GM23338 (cell line): ENCODE measurements around the gene OGT. TPM values are rescaled to one million over a fixed set of nuclear protein-coding genes. Genes with fewer than 3 reads are reported as not detected.

Experiments
- ATAC-seq: fragments of 200-7000 bp; cut with Tn5 transposase; 3 replicates; pipeline ENCODE4 v1.9.1; 2020
- DNase-seq: peaks from one replicate; pipeline ENCODE4 v3.0.0-alpha.2; 2015; ENCODE audit warnings: low spot score
- H2AFZ ChIP-seq: fragments of 200-600 bp; sonication (generic); 2 replicates; pipeline ENCODE4 v1.8.0; 2016; ENCODE audit warnings: antibody characterized with exemption, mild to moderate bottlenecking, moderate library complexity
- H3F3A ChIP-seq: fragments of 200-600 bp; sonication (generic); replicated peaks from 2 replicates; pipeline ENCODE4 v1.8.0; 2017; ENCODE audit warnings: antibody characterized with exemption, mixed run types, low read depth
- H3K27ac ChIP-seq: fragments of 200-600 bp; sonication (generic); 2 replicates; pipeline ENCODE4 v1.6.1; 2016; ENCODE audit warnings: low read depth
- H3K27me3 ChIP-seq: fragments of 200-600 bp; sonication (generic); 2 replicates; pipeline ENCODE4 v1.8.0; 2016; ENCODE audit warnings: mild to moderate bottlenecking, mixed run types, moderate library complexity; ENCODE audit not compliant: insufficient read depth
- H3K36me3 ChIP-seq: fragments of 200-600 bp; sonication (generic); 2 replicates; pipeline ENCODE4 v1.8.0; 2016; ENCODE audit warnings: mild to moderate bottlenecking; ENCODE audit not compliant: insufficient read depth
- H3K4me1 ChIP-seq: fragments of 200-600 bp; sonication (generic); 2 replicates; pipeline ENCODE4 v1.8.0; 2016; ENCODE audit warnings: mild to moderate bottlenecking, moderate library complexity; ENCODE audit not compliant: insufficient read depth
- H3K4me2 ChIP-seq: fragments of 200-600 bp; sonication (generic); 2 replicates; pipeline ENCODE4 v1.7.1; 2017; ENCODE audit warnings: mixed run types
- H3K4me3 ChIP-seq: fragments of 200-600 bp; sonication (generic); 2 replicates; pipeline ENCODE4 v1.6.1; 2016; ENCODE audit warnings: mixed run types
- H3K79me2 ChIP-seq: fragments of 200-600 bp; sonication (generic); replicated peaks from 2 replicates; pipeline ENCODE4 v1.8.0; 2017; ENCODE audit warnings: mild to moderate bottlenecking; ENCODE audit not compliant: insufficient read depth
- H3K9me2 ChIP-seq: fragments of 200-600 bp; sonication (generic); 2 replicates; pipeline ENCODE4 v1.8.0; 2017; ENCODE audit not compliant: insufficient read depth
- H4K20me1 ChIP-seq: fragments of 200-600 bp; sonication (generic); replicated peaks from 2 replicates; pipeline ENCODE4 v1.8.0; 2017; ENCODE audit warnings: mild to moderate bottlenecking; ENCODE audit not compliant: insufficient read depth
- H3K27ac Mint-ChIP-seq: 2 replicates; pipeline ENCODE4 v1.8.0; 2020; ENCODE audit warnings: inconsistent platforms, mild to moderate bottlenecking, moderate library complexity, mixed read lengths
- H3K27me3 Mint-ChIP-seq: 3 replicates; pipeline ENCODE4 v1.8.0; 2022; ENCODE audit warnings: low read depth, mild to moderate bottlenecking, moderate library complexity, mixed read lengths, inconsistent platforms; ENCODE audit not compliant: insufficient read depth, poor library complexity
- H3K36me3 Mint-ChIP-seq: 3 replicates; pipeline ENCODE4 v1.8.0; 2021; ENCODE audit warnings: low read depth, mild to moderate bottlenecking, inconsistent platforms, moderate library complexity, mixed read lengths
- H3K4me1 Mint-ChIP-seq: 3 replicates; pipeline ENCODE4 v1.8.0; 2020; ENCODE audit warnings: mild to moderate bottlenecking, inconsistent platforms, mixed read lengths
- H3K4me3 Mint-ChIP-seq: 3 replicates; pipeline ENCODE4 v1.8.0; 2021; ENCODE audit warnings: moderate library complexity, mild to moderate bottlenecking, inconsistent platforms, mixed read lengths
- H3K9me3 Mint-ChIP-seq: 3 replicates; pipeline ENCODE4 v1.8.0; 2020; ENCODE audit warnings: moderate library complexity, mild to moderate bottlenecking, inconsistent platforms, mixed read lengths
- CREB1 ChIP-seq: fragments of 250-450 bp; sonication (Bioruptor Pico); IDR thresholded peaks from 2 replicates; pipeline ENCODE4 v1.5.0; 2020; ENCODE audit warnings: low read depth, mild to moderate bottlenecking, moderate library complexity
- EZH2 ChIP-seq: fragments of 200-600 bp; sonication (generic); IDR thresholded peaks from one replicate; pipeline ENCODE4 v1.8.0; 2017; ENCODE audit warnings: antibody characterized with exemption, mild to moderate bottlenecking, low read depth; ENCODE audit not compliant: unreplicated experiment
- EZH2phosphoT487 ChIP-seq: fragments of 200-600 bp; sonication (generic); IDR thresholded peaks from one replicate; pipeline ENCODE4 v1.8.1; 2018; ENCODE audit warnings: antibody characterized with exemption; ENCODE audit not compliant: unreplicated experiment
- JUNB ChIP-seq: IDR thresholded peaks from one replicate; pipeline ENCODE4 v1.6.1; 2016; ENCODE audit warnings: antibody characterized with exemption; ENCODE audit not compliant: unreplicated experiment
- NANOG ChIP-seq: IDR thresholded peaks from 2 replicates; pipeline ENCODE4 v1.6.1; 2016; ENCODE audit warnings: antibody characterized with exemption, borderline replicate concordance
- POLR2AphosphoS5 ChIP-seq: IDR thresholded peaks from 2 replicates; pipeline ENCODE4 v1.6.1; 2016; ENCODE audit warnings: antibody characterized with exemption, low read depth
- STAT1 ChIP-seq: IDR thresholded peaks from one replicate; pipeline ENCODE4 v1.6.1; 2016; ENCODE audit warnings: antibody characterized with exemption; ENCODE audit not compliant: unreplicated experiment
- ZNF114 ChIP-seq: fragments of 250-450 bp; sonication (Bioruptor Pico); IDR thresholded peaks from 2 replicates; pipeline ENCODE4 v1.5.0; 2020; ENCODE audit warnings: mild to moderate bottlenecking, moderate library complexity
- ZNF331 ChIP-seq: fragments of 250-450 bp; sonication (Bioruptor Pico); IDR thresholded peaks from 2 replicates; pipeline ENCODE4 v1.5.0; 2020; ENCODE audit warnings: low read depth, mild to moderate bottlenecking, moderate library complexity
- polyA plus RNA-seq: library from polyadenylated mRNA; unstranded; fragments of >200 nt; fragmentation: Nextera tagmentation; extraction: Ambion mirVana; gene quantifications from 2 replicates; pipeline ENCODE4 v1.2.1, GENCODE V29; 2016
- total RNA-seq: library from RNA; depleted of rRNA; stranded (reverse); fragments of >200 nt; shearing (Covaris generic); gene quantifications from 2 replicates; pipeline ENCODE4 v1.2.3, GENCODE V29; 2014
- TF ChIP-seq, protein P1 (sequence below): fragments of 250-450 bp; sonication (Bioruptor Pico); IDR thresholded peaks from 2 replicates; pipeline ENCODE4 v1.5.0; 2020; ENCODE audit warnings: mild to moderate bottlenecking, moderate library complexity
- TF ChIP-seq, protein P2 (sequence below): IDR thresholded peaks from 2 replicates; pipeline ENCODE4 v1.6.1; 2016; ENCODE audit warnings: antibody characterized with exemption
- TF ChIP-seq, protein P3 (sequence below): IDR thresholded peaks from one replicate; pipeline ENCODE4 v1.6.1; 2018; ENCODE audit warnings: antibody characterized with exemption; ENCODE audit not compliant: unreplicated experiment

Gene OGT
- total and polyA plus RNA-seq, 2 experiments from 2014 or later = 43.3 to 163 TPM

DNA sequence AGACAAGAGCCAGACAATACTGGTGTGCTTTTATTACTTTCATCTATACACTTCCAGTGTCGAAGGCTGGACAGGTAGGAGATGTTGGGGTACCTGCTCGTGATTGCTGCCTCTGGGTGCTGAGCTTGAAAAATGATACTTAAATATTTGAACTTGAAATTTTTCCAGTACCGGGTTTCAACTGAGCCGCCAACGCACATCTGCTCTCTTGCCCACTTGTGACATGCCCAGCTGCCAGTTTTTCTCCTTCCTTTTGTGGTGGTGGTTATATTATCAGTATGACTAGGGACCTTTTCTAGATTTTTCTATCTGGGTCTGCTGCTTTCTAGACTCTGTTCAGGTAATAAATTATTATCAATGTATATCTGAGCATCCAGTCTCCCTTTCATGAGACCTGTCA lies 3.4 kb downstream of the OGT start:
- Mint-ChIP-seq H3K4me3 (peak overlapping the region; percentile 96), H3K27me3 (peaks cover 2% of the 10 kb centered on the region), H3K9me3 (peaks cover 4% of the 10 kb centered on the region; the same call in 1 of the 3 replicates), H3K27ac (no peak overlapping the region), H3K36me3 (peaks cover 45% of the 10 kb centered on the region), H3K4me1 (peaks cover 23% of the 10 kb centered on the region)
- H4K20me1 ChIP-seq = peaks cover 45% of the 10 kb centered on the region
- H3K4me2 ChIP-seq = peak overlapping the region; percentile 90
- H3K27me3 ChIP-seq = no peaks in the 10 kb centered on the region
- H3K4me3 ChIP-seq = peak overlapping the region; percentile 92; the same call in 1 of the 2 replicates
- H2AFZ ChIP-seq = no peak overlapping the region
- peaks cover 30% of the 10 kb centered on the region for H3K4me1 ChIP-seq
- H3K9me2 ChIP-seq = no peaks in the 10 kb centered on the region
- peaks cover 13% of the 10 kb centered on the region; the same call in 1 of the 2 replicates for H3K36me3 ChIP-seq
- TF ChIP-seq POLR2AphosphoS5 (no peak), JUNB (no peak), ZNF331 (no peak), EZH2 (no peak), EZH2phosphoT487 (no peak)
- no peak overlapping the region for H3K27ac ChIP-seq
- DNase-seq = no peak
- H3F3A ChIP-seq = no peaks in the 10 kb centered on the region
- ATAC-seq = no peak
- peaks cover 84% of the 10 kb centered on the region for H3K79me2 ChIP-seq

DNA sequence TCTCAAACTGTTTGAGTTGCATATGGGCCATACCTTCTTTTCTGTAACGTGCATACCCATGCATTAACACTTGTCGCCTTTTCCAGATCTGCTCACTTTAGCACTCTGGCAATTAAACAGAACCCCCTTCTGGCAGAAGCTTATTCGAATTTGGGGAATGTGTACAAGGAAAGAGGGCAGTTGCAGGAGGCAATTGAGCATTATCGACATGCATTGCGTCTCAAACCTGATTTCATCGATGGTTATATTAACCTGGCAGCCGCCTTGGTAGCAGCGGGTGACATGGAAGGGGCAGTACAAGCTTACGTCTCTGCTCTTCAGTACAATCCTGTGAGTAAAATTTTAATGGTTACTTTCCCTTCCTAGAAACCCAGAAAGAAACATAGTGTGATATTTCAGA lies 4.8 kb downstream of the OGT start:
- Histone ChIP-seq H3K79me2 (peaks cover 98% of the 10 kb centered on the region), H3K36me3 (peaks cover 20% of the 10 kb centered on the region; the same call in 1 of the 2 replicates), H3F3A (no peaks in the 10 kb centered on the region), H3K9me2 (no peaks in the 10 kb centered on the region), H2AFZ (no peak overlapping the region), H3K4me2 (no peak overlapping the region), H3K27ac (no peak overlapping the region), H3K27me3 (no peaks in the 10 kb centered on the region), H4K20me1 (peaks cover 56% of the 10 kb centered on the region), H3K4me3 (no peak overlapping the region), H3K4me1 (peaks cover 25% of the 10 kb centered on the region)
- Mint-ChIP-seq H3K27me3 (peaks cover 2% of the 10 kb centered on the region), H3K4me3 (no peak overlapping the region), H3K36me3 (peaks cover 48% of the 10 kb centered on the region), H3K9me3 (peaks cover 4% of the 10 kb centered on the region; the same call in 1 of the 3 replicates), H3K4me1 (peaks cover 25% of the 10 kb centered on the region), H3K27ac (no peak overlapping the region)
- no peak for DNase-seq
- ATAC-seq = no peak
- TF ChIP-seq EZH2phosphoT487 (no peak), ZNF331 (no peak), EZH2 (no peak), NANOG (no peak), CREB1 (no peak), ZNF114 (CRISPR knock-in tag) (no peak), STAT1 (no peak), JUNB (no peak)
- TF ChIP-seq, protein P1, sequence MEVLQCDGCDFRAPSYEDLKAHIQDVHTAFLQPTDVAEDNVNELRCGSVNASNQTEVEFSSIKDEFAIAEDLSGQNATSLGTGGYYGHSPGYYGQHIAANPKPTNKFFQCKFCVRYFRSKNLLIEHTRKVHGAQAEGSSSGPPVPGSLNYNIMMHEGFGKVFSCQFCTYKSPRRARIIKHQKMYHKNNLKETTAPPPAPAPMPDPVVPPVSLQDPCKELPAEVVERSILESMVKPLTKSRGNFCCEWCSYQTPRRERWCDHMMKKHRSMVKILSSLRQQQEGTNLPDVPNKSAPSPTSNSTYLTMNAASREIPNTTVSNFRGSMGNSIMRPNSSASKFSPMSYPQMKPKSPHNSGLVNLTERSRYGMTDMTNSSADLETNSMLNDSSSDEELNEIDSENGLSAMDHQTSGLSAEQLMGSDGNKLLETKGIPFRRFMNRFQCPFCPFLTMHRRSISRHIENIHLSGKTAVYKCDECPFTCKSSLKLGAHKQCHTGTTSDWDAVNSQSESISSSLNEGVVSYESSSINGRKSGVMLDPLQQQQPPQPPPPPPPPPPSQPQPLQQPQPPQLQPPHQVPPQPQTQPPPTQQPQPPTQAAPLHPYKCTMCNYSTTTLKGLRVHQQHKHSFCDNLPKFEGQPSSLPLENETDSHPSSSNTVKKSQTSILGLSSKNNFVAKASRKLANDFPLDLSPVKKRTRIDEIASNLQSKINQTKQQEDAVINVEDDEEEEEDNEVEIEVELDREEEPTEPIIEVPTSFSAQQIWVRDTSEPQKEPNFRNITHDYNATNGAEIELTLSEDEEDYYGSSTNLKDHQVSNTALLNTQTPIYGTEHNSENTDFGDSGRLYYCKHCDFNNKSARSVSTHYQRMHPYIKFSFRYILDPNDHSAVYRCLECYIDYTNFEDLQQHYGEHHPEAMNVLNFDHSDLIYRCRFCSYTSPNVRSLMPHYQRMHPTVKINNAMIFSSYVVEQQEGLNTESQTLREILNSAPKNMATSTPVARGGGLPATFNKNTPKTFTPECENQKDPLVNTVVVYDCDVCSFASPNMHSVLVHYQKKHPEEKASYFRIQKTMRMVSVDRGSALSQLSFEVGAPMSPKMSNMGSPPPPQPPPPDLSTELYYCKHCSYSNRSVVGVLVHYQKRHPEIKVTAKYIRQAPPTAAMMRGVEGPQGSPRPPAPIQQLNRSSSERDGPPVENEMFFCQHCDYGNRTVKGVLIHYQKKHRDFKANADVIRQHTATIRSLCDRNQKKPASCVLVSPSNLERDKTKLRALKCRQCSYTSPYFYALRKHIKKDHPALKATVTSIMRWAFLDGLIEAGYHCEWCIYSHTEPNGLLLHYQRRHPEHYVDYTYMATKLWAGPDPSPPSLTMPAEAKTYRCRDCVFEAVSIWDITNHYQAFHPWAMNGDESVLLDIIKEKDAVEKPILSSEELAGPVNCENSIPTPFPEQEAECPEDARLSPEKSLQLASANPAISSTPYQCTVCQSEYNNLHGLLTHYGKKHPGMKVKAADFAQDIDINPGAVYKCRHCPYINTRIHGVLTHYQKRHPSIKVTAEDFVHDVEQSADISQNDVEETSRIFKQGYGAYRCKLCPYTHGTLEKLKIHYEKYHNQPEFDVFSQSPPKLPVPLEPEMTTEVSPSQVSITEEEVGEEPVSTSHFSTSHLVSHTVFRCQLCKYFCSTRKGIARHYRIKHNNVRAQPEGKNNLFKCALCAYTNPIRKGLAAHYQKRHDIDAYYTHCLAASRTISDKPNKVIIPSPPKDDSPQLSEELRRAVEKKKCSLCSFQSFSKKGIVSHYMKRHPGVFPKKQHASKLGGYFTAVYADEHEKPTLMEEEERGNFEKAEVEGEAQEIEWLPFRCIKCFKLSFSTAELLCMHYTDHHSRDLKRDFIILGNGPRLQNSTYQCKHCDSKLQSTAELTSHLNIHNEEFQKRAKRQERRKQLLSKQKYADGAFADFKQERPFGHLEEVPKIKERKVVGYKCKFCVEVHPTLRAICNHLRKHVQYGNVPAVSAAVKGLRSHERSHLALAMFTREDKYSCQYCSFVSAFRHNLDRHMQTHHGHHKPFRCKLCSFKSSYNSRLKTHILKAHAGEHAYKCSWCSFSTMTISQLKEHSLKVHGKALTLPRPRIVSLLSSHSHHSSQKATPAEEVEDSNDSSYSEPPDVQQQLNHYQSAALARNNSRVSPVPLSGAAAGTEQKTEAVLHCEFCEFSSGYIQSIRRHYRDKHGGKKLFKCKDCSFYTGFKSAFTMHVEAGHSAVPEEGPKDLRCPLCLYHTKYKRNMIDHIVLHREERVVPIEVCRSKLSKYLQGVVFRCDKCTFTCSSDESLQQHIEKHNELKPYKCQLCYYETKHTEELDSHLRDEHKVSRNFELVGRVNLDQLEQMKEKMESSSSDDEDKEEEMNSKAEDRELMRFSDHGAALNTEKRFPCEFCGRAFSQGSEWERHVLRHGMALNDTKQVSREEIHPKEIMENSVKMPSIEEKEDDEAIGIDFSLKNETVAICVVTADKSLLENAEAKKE = no peak
- TF ChIP-seq, protein P2, sequence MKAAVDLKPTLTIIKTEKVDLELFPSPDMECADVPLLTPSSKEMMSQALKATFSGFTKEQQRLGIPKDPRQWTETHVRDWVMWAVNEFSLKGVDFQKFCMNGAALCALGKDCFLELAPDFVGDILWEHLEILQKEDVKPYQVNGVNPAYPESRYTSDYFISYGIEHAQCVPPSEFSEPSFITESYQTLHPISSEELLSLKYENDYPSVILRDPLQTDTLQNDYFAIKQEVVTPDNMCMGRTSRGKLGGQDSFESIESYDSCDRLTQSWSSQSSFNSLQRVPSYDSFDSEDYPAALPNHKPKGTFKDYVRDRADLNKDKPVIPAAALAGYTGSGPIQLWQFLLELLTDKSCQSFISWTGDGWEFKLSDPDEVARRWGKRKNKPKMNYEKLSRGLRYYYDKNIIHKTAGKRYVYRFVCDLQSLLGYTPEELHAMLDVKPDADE = no peak
- TF ChIP-seq, protein P3, sequence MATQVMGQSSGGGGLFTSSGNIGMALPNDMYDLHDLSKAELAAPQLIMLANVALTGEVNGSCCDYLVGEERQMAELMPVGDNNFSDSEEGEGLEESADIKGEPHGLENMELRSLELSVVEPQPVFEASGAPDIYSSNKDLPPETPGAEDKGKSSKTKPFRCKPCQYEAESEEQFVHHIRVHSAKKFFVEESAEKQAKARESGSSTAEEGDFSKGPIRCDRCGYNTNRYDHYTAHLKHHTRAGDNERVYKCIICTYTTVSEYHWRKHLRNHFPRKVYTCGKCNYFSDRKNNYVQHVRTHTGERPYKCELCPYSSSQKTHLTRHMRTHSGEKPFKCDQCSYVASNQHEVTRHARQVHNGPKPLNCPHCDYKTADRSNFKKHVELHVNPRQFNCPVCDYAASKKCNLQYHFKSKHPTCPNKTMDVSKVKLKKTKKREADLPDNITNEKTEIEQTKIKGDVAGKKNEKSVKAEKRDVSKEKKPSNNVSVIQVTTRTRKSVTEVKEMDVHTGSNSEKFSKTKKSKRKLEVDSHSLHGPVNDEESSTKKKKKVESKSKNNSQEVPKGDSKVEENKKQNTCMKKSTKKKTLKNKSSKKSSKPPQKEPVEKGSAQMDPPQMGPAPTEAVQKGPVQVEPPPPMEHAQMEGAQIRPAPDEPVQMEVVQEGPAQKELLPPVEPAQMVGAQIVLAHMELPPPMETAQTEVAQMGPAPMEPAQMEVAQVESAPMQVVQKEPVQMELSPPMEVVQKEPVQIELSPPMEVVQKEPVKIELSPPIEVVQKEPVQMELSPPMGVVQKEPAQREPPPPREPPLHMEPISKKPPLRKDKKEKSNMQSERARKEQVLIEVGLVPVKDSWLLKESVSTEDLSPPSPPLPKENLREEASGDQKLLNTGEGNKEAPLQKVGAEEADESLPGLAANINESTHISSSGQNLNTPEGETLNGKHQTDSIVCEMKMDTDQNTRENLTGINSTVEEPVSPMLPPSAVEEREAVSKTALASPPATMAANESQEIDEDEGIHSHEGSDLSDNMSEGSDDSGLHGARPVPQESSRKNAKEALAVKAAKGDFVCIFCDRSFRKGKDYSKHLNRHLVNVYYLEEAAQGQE = no peak
